Measurements from ENCODE around the gene MED19. TPM values are rescaled to one million over a fixed set of nuclear protein-coding genes. Genes with fewer than 3 reads are reported as not detected.

The MED19 gene
- 24.2 and 24.4 TPM in 2 replicates for total RNA-seq
- long read RNA-seq, partial matches to known transcripts: 1 of 2 reads
- long read RNA-seq, other reads (novel, unspliced or antisense): 0 of 2 reads

GRCh38 chr11:57711414-57712255 is at the start of gene MED19:
Gene MED19, minus strand, starts transcription at chr11:57712215. Its CDS starts 36 bp downstream, at chr11:57712179.
- H3K36me3 Mint-ChIP-seq (ENCODE audit: insufficient read depth): peaks cover 9% of the 10 kb centered on the region
- peak within 1 kb of the TSS; percentile 96 for H3K27ac Mint-ChIP-seq
- no peaks in the 10 kb centered on the region for H3K27me3 Mint-ChIP-seq
- DNase-seq (ENCODE audit: low spot score, unreplicated experiment): peak; percentile 77
- H3K4me1 Mint-ChIP-seq (ENCODE audit: low read depth): peaks cover 23% of the 10 kb centered on the region
- H3K4me3 Mint-ChIP-seq (ENCODE audit: low read depth): peak within 1 kb of the TSS; percentile 98
- TF ChIP-seq CTCF (IDR thresholded peaks at IDR 0.05; ENCODE audit: unreplicated experiment): no peak
- H3K9me3 Mint-ChIP-seq (ENCODE audit: low read depth): no peaks in the 10 kb centered on the region

- Mint-ChIP-seq H3K4me3 (ENCODE audit: low read depth) (no peak overlapping the region), H3K4me1 (ENCODE audit: low read depth) (peaks cover 1% of the 10 kb centered on the region), H3K36me3 (ENCODE audit: insufficient read depth) (peaks cover 4% of the 10 kb centered on the region), H3K27ac (no peak overlapping the region), H3K9me3 (ENCODE audit: low read depth) (no peaks in the 10 kb centered on the region), H3K27me3 (no peaks in the 10 kb centered on the region)
- DNase-seq (ENCODE audit: low spot score, unreplicated experiment): no peak
- TF ChIP-seq CTCF (IDR thresholded peaks at IDR 0.05; ENCODE audit: unreplicated experiment): no peak
These were observed 46.2 kb upstream of the MED19 start for GRCh38 chr11:57758174-57758573.

- Mint-ChIP-seq H3K27me3 (no peaks in the 10 kb centered on the region), H3K4me3 (ENCODE audit: low read depth) (no peak overlapping the region), H3K9me3 (ENCODE audit: low read depth) (no peaks in the 10 kb centered on the region), H3K36me3 (ENCODE audit: insufficient read depth) (peaks cover 3% of the 10 kb centered on the region), H3K27ac (no peak overlapping the region), H3K4me1 (ENCODE audit: low read depth) (peaks cover 5% of the 10 kb centered on the region)
- TF ChIP-seq CTCF (IDR thresholded peaks at IDR 0.05; ENCODE audit: unreplicated experiment): no peak
- DNase-seq (ENCODE audit: low spot score, unreplicated experiment): no peak
These were observed 40.9 kb upstream of the MED19 start for GRCh38 chr11:57752954-57753353.

- Mint-ChIP-seq H3K27me3 (no peaks in the 10 kb centered on the region), H3K4me3 (ENCODE audit: low read depth) (no peak within 1 kb of the TSS), H3K36me3 (ENCODE audit: insufficient read depth) (peaks cover 4% of the 10 kb centered on the region), H3K9me3 (ENCODE audit: low read depth) (no peaks in the 10 kb centered on the region), H3K4me1 (ENCODE audit: low read depth) (peaks cover 5% of the 10 kb centered on the region), H3K27ac (peak within 1 kb of the TSS; percentile 92)
- TF ChIP-seq CTCF (IDR thresholded peaks at IDR 0.05; ENCODE audit: unreplicated experiment): peak; percentile 70
- no peak for DNase-seq (ENCODE audit: low spot score, unreplicated experiment)
These were observed 39.8 kb upstream of the MED19 start, which contains the start of gene BTBD18 for GRCh38 chr11:57751676-57752253. Gene BTBD18, minus strand, starts transcription at chr11:57751819. Its CDS starts 631 bp downstream, at chr11:57751188.

GRCh38 chr11:57751176-57751575 is 39.2 kb upstream of the MED19 start:
- Mint-ChIP-seq H3K27me3 (no peaks in the 10 kb centered on the region), H3K9me3 (ENCODE audit: low read depth) (no peaks in the 10 kb centered on the region), H3K4me1 (ENCODE audit: low read depth) (peaks cover 5% of the 10 kb centered on the region), H3K36me3 (ENCODE audit: insufficient read depth) (peaks cover 4% of the 10 kb centered on the region), H3K27ac (no peak overlapping the region), H3K4me3 (ENCODE audit: low read depth) (no peak overlapping the region)
- no peak for TF ChIP-seq CTCF (IDR thresholded peaks at IDR 0.05; ENCODE audit: unreplicated experiment)
- no peak for DNase-seq (ENCODE audit: low spot score, unreplicated experiment)
